Activated CD4-positive, alpha-beta T cell treated with anti-CD3 and anti-CD28 coated beads for 4 hours (primary cell): ENCODE data around the gene SH2D3C.

Experiments
- DNase-seq, 2 donors: peaks; one replicate each; pipeline ENCODE4 v3.0.0-alpha.2; 2020

Gene SH2D3C, protein sequence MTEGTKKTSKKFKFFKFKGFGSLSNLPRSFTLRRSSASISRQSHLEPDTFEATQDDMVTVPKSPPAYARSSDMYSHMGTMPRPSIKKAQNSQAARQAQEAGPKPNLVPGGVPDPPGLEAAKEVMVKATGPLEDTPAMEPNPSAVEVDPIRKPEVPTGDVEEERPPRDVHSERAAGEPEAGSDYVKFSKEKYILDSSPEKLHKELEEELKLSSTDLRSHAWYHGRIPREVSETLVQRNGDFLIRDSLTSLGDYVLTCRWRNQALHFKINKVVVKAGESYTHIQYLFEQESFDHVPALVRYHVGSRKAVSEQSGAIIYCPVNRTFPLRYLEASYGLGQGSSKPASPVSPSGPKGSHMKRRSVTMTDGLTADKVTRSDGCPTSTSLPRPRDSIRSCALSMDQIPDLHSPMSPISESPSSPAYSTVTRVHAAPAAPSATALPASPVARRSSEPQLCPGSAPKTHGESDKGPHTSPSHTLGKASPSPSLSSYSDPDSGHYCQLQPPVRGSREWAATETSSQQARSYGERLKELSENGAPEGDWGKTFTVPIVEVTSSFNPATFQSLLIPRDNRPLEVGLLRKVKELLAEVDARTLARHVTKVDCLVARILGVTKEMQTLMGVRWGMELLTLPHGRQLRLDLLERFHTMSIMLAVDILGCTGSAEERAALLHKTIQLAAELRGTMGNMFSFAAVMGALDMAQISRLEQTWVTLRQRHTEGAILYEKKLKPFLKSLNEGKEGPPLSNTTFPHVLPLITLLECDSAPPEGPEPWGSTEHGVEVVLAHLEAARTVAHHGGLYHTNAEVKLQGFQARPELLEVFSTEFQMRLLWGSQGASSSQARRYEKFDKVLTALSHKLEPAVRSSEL

GRCh38 chr9:127778280-127779135 lies at the start of gene SH2D3C:
Gene SH2D3C (minus strand): TSS chr9:127778666. CDS start chr9:127778627, 39 bp downstream.
- peak; percentile 42 to 44 for DNase-seq

DNA sequence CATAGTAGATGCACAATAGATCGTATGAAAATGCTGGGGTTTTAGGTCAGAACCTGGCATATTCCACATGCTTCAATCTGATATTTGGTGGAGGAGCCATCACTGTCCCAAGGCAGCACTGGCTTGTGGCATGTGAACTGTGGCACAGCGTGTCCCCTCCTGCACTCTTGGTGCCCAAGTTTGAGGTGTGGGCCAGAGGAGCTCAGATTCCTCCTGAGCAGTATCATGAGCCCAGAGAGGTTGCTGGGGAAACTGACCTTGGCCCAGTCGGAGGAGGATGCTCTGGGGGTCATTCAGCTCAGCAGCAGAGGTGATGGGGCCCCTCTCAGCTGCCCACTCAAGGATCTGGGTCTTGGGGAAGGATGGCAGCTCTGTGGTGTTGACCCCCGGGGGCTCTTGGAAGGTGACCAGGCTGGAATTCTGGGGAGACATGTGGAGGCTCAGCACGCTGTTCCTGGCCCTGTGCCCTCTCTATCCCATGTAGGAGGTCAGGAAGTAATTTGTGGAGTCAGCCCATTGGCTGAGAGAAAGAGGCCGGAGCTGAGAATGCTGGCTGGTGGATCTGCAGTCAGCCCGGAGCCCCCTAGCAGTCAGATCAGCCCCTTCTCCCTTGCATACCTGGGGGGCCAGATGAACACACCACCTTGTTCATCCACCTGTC lies 47.9 kb upstream of the SH2D3C start:
- DNase-seq: no peak

- no peak for DNase-seq
Observed at GRCh38 chr9:127825319-127826051, 47.0 kb upstream of the SH2D3C start.

DNA sequence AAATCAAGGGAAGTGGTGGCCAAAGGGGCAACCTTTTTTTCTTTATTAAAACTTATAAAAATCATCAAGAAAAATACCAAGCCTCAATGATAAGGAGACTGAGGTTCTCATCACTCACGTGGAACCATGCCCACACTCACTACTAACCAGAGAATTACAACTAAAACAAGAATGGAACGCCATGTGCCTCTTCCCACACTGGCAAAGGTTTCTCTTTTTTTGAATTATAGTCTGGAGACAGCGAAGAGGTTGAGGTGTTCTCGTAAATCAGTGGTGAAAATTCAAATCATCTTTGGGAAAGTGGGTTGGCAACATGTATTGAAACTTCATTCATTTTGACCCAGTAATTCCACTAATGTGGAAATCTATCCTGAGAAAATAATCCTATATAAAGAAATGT lies 43.6 kb upstream of the SH2D3C start:
- DNase-seq: no peak

DNA sequence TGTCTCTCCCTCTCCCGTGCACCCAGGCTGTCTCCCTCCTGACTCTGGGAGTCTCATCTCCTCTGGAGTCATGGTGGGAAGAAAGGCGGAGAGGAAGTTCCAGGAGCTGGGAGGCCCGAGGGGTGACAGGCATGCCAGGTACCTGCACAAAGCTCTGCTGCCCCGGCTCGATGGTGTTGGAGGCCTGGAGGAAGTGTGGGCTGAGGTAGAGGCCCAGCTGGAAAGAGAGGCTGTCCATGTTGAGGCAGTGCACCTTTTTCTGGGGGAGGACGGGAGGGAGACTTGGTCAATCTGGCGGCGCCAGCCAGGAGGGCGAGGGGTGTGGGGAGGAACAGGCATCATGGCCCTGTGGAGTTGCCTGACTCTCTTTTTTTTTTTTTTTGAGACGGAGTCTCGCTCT lies 40.1 kb upstream of the SH2D3C start:
- DNase-seq: no peak

DNA sequence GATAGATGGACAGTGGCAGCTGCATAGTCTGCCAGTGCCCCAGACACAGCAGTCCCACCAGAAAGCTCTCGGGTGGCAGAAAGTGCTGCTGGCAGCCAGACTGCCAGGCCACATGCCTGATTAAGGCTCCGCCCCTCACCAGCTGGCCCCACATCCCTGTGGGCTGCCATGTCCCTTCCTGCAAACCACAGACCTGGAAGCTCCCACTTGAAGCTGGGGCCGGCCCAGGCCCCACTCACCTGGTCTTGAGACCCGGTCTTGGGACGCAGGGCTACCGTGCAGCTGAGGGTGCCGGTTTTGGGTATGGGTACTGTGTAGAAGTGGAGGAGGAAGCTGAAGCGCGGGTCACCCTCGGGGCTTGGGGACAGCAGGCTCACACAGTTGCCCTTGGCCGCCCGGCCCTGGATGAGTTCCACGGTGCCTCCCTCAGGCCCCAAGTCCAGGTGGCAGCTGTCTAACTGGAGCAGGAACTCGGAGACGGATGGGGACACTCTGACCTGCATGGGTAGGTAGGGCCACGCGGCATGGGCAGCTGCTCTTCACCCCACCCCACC lies 39.5 kb upstream of the SH2D3C start:
- no peak for DNase-seq

DNA sequence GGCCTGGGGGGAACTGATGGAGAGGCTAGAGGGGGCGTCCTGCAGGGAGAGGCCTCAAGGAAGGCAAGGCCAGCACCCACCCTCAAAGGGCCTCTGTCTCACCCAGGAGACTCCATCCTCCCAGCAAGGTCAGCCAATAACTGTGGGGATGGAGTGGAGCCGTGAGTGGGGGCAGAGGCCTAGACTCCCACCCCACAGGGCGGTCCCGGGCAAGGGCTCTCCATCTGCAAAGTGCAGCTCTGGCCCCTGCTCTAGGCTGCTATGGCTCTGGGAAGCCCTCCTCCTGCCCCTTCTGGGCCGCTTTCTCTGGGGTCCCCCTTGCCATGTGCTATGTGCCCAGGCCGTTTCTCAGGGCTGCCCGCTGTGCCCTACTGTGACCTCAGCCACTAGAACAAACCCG lies 38.3 kb upstream of the SH2D3C start:
- no peak for DNase-seq

- DNase-seq: no peak
Observed at GRCh38 chr9:127816362-127816725, 37.9 kb upstream of the SH2D3C start.

- no peak for DNase-seq
Observed at GRCh38 chr9:127815512-127816361, 37.3 kb upstream of the SH2D3C start.

DNA sequence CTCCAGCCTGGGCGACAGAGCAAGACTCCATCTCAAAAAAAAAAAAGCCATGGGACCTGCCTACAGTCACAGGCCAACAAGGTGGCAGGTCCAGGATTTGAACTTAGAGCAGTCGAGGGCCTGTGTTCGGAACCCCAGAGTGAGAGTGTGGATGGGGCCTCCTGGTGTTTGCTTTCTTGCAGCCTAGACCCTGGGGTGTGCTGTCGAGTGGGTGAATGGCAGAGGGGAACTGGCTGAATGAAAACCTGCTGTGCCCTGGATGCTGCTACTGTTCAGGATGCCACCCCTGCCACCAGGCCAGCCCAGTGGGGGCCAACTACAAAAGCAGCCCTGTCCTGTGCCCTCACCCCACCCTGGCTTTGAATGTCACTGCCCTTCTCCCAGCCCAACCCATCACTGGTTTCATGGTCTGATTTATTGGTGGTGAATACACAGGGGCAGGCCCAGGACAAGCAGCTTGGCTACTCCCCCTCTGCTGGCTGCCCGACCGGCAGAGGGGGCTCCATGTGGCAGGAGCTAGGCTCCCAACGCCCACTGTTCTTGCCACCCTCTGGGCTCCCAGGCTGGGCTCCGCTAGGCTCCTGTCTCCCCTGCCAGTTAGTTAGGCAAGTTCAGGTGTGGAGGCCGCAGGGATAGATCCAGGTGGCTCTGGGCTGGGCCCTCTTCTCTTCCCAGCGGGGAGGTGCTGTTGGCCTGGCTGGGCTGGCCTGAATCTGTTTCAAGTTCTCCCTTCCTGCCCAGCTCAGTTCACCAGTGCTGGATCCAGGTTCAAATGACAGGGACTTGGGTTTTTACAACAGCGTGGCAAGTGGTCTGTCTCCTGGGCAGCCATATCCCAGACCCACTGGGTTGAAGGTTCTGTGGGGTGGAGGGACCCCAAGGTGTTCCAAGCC lies 36.4 kb upstream of the SH2D3C start:
- no peak for DNase-seq

DNA sequence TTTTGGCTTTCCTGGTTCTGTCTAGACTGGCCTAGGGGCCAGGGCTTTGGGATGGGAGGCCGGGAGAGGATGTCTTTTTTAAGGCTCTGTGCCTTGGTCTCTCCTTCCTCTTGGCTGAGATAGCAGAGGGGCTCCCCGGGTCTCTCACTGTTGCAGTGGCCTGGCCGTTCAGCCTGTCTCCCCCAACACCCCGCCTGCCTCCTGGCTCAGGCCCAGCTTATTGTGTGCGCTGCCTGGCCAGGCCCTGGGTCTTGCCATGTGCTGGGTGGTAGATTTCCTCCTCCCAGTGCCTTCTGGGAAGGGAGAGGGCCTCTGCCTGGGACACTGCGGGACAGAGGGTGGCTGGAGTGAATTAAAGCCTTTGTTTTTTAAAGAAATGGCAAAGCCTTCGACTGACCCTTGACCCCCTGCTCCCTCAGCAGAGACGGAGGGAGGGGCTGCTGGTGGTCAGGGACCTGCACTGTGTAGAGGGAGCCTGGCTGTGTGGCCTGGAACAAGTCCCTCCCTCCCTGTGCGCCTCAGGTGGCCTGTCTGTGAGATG lies 35.3 kb upstream of the SH2D3C start:
- no peak for DNase-seq

- no peak for DNase-seq
Observed at GRCh38 chr9:127812936-127813675, 34.6 kb upstream of the SH2D3C start.

- DNase-seq: no peak
Observed at GRCh38 chr9:127812011-127812410, 33.5 kb upstream of the SH2D3C start.

DNA sequence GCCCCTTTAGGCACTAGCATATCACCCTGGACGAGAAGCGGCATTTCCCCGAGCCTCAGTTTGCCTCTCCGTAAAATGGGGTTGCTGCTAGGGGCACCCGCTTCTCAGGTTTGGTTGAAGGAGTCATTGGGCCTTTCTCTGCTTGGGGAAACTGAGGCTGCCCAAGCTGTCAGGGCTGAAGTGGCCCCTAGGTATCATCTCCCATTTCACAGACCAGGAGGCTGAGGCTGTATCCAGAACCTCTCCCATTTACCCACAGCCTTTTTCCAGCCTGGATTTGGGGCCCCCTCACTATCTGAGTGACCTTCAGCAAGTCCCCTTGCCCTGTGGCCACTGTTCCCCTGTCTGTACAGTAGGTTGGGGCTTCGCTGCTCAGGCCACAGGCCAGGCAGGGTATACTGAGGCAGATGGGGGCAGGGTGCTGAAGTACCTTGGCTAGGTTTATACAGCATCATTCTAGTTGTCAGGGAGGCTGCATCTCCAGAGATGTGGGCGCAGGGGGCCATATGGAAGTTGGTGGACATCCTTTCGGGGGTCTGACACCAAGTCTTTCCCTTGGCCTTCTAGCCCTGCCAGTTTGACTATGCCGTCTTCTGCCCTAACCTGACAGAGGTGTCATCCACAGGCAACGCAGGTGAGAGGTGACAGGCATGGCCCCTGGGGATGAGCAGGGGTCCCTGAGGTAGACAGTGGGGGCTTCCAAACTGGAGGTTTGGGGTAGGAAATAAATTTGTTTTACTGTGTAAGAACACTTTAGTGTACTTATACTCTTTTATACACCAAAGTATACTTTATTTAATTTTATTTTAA lies 32.1 kb upstream of the SH2D3C start:
- no peak for DNase-seq

- DNase-seq: no peak
Observed at GRCh38 chr9:127809540-127810377, 31.3 kb upstream of the SH2D3C start.

- no peak for DNase-seq
Observed at GRCh38 chr9:127809002-127809539, 30.6 kb upstream of the SH2D3C start.
